NCI-H146 treated with DMSO at 0.1 percent for 48 hours (cell line): ENCODE results near the gene CD59.
"Not testable (repeated sequence)": the region's sequence is repeated elsewhere in the genome, so short reads cannot be mapped to it uniquely, and the experiment has no call there.

Experiments
- DNase-seq: peaks from one replicate; lab custom pipeline; 2025; ENCODE audit not compliant: unreplicated experiment; lab: John Stamatoyannopoulos, UW

CD59 gene

GRCh38 chr11:33696411-33696810 is 39.8 kb downstream of the CD59 start:
- no peak for DNase-seq

- DNase-seq, result no peak
These were observed 41.1 kb downstream of the CD59 start for GRCh38 chr11:33695051-33695566.

- no peak for DNase-seq
These were observed 41.7 kb downstream of the CD59 start for GRCh38 chr11:33694346-33695050.

- no peak for DNase-seq
These were observed 43.7 kb downstream of the CD59 start for GRCh38 chr11:33692541-33692940.

GRCh38 chr11:33692013-33692504 is 44.2 kb downstream of the CD59 start:
- no peak for DNase-seq

GRCh38 chr11:33691066-33691864 is 45.0 kb downstream of the CD59 start:
- DNase-seq, result peak; percentile 51

- DNase-seq, result no peak
These were observed 45.7 kb downstream of the CD59 start for GRCh38 chr11:33690290-33691065.

GRCh38 chr11:33689501-33689900 is 46.7 kb downstream of the CD59 start:
- DNase-seq, result no peak

- no peak for DNase-seq
These were observed 47.1 kb downstream of the CD59 start for GRCh38 chr11:33689085-33689484.

- peak; percentile 58 for DNase-seq
These were observed 48.3 kb downstream of the CD59 start for GRCh38 chr11:33687733-33688479.

GRCh38 chr11:33685082-33685481 is 51.1 kb downstream of the CD59 start:
- no peak for DNase-seq

- no peak for DNase-seq
These were observed 52.1 kb downstream of the CD59 start for GRCh38 chr11:33684003-33684706.

GRCh38 chr11:33682446-33682845 is 53.8 kb downstream of the CD59 start:
- peak; percentile 15 for DNase-seq

GRCh38 chr11:33682019-33682418 is 54.2 kb downstream of the CD59 start:
- no peak for DNase-seq

- not testable (repeated sequence) for DNase-seq
These were observed 57.6 kb downstream of the CD59 start for GRCh38 chr11:33678616-33679015.

- no peak for DNase-seq
These were observed 62.0 kb downstream of the CD59 start for GRCh38 chr11:33674035-33674814.

- no peak for DNase-seq
These were observed 64.0 kb downstream of the CD59 start for GRCh38 chr11:33672273-33672672.

GRCh38 chr11:33670250-33671011 is 65.8 kb downstream of the CD59 start:
- DNase-seq, result no peak
